Suprapubic skin (tissue), 3 donors: ENCODE results near the gene KRT36.

Experiments used
- POLR2A ChIP-seq, 2 donors: fragments of 450-650 bp; IDR thresholded peaks; one replicate each; pipeline ENCODE4 v1.6.1; 2017; ENCODE audit warnings: antibody characterized with exemption in 2 of 2, mild to moderate bottlenecking in 2 of 2, moderate library complexity in 2 of 2
- TF ChIP-seq, protein P1 (sequence below), 2 donors: fragments of 200-600 bp in 1 of 2; fragments of 450-650 bp in 1 of 2; sonication (generic) in 1 of 2; IDR thresholded peaks; one replicate each; pipeline ENCODE4 v1.5.1; 2016 to 2019; ENCODE audit warnings: antibody characterized with exemption in 2 of 2, mild to moderate bottlenecking in 1 of 2, moderate library complexity in 1 of 2

DNA sequence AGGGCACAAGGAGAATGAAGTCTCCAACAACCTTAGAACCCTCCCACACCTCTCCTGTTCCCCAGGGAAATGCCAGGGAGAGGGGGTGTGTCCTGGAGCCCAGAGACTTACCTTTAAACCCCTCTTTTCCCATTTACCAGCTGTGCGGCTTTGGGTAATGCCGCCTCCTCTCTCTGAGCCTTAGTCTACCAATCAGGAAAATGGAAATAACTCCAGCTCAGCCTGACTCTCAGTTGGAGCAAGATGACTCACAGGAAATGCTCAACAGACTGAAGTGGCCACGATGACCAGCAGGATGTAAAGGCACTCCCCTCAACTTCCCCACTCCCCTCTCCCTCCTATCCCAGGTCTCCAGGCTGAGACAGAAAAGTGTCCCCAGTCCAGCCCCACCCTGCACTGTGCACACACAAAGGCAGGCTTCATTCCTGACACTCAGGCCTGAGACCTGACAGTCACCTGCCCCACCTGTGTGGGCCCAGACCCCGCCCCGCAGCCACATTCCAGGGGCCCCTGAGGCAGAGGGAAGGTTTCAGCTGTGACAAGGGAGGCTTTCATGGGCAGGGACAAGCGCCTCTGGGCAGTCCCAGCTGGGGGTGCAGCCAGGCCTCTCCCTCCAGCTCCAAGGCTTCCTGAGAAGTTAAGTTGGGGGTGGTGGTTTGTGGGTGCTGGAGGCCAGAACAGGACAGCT, 32.0 kb upstream of the KRT36 start:
- TF ChIP-seq, protein P1, sequence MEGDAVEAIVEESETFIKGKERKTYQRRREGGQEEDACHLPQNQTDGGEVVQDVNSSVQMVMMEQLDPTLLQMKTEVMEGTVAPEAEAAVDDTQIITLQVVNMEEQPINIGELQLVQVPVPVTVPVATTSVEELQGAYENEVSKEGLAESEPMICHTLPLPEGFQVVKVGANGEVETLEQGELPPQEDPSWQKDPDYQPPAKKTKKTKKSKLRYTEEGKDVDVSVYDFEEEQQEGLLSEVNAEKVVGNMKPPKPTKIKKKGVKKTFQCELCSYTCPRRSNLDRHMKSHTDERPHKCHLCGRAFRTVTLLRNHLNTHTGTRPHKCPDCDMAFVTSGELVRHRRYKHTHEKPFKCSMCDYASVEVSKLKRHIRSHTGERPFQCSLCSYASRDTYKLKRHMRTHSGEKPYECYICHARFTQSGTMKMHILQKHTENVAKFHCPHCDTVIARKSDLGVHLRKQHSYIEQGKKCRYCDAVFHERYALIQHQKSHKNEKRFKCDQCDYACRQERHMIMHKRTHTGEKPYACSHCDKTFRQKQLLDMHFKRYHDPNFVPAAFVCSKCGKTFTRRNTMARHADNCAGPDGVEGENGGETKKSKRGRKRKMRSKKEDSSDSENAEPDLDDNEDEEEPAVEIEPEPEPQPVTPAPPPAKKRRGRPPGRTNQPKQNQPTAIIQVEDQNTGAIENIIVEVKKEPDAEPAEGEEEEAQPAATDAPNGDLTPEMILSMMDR (IDR thresholded peaks at IDR 0.05): no peak
- TF ChIP-seq POLR2A (IDR thresholded peaks at IDR 0.05): no peak
